Neural cell (in vitro differentiated cells): ENCODE data around the gene FAM118A. TPM values are rescaled to one million over a fixed set of nuclear protein-coding genes. Genes with fewer than 3 reads are reported as not detected.

Source experiments
- H2AFZ ChIP-seq: fragments of 200-600, 300-800 bp; sonication (generic), shearing (Covaris generic); 2 replicates; pipeline ENCODE4 v1.6.0; 2014; ENCODE audit warnings: low read depth, mild to moderate bottlenecking, antibody characterized with exemption, low read length, moderate library complexity
- H3F3A ChIP-seq: fragments of 200-600 bp; shearing (Covaris generic); 2 replicates; pipeline ENCODE4 v1.6.1; 2016; ENCODE audit warnings: mild to moderate bottlenecking, moderate library complexity, mixed read lengths, antibody characterized with exemption, low read length; ENCODE audit not compliant: insufficient read depth, poor library complexity, severe bottlenecking
- H3K27ac ChIP-seq: fragments of 200-600, 300-800 bp; sonication (generic), shearing (Covaris generic); 2 replicates; pipeline ENCODE4 v1.5.1; 2014; ENCODE audit warnings: mild to moderate bottlenecking, low read length, moderate library complexity
- H3K27me3 ChIP-seq: fragments of 300-800, 200-600 bp; sonication (generic), shearing (Covaris generic); 2 replicates; pipeline ENCODE4 v1.6.0; 2014; ENCODE audit warnings: mild to moderate bottlenecking, low read depth, low read length, moderate library complexity; ENCODE audit not compliant: insufficient read depth
- H3K36me3 ChIP-seq: fragments of 300-800, 200-600 bp; sonication (generic), shearing (Covaris generic); 2 replicates; pipeline ENCODE4 v1.5.1; 2014; ENCODE audit warnings: mild to moderate bottlenecking, antibody characterized with exemption, low read length, moderate library complexity; ENCODE audit not compliant: insufficient read depth
- H3K4me2 ChIP-seq: fragments of 300-800, 200-600 bp; sonication (generic), shearing (Covaris generic); 2 replicates; pipeline ENCODE4 v1.6.0; 2014; ENCODE audit warnings: mild to moderate bottlenecking, low read length
- H3K4me3 ChIP-seq: fragments of 300-800, 200-600 bp; sonication (generic), shearing (Covaris generic); 2 replicates; pipeline ENCODE4 v1.5.1; 2014; ENCODE audit warnings: mild to moderate bottlenecking, low read length, moderate library complexity
- H3K79me2 ChIP-seq: fragments of 200-600 bp; shearing (Covaris generic); replicated peaks from 2 replicates; pipeline ENCODE4 v1.6.0; 2014; ENCODE audit warnings: mild to moderate bottlenecking, low read length, moderate library complexity; ENCODE audit not compliant: insufficient read depth
- H3K9ac ChIP-seq: fragments of 300-800, 200-600 bp; sonication (generic), shearing (Covaris generic); 2 replicates; pipeline ENCODE4 v1.6.1; 2016; ENCODE audit warnings: mild to moderate bottlenecking, low read length, mixed read lengths
- H3K9me2 ChIP-seq: fragments of 200-600 bp; shearing (Covaris generic); 2 replicates; pipeline ENCODE4 v1.6.1; 2016; ENCODE audit warnings: mild to moderate bottlenecking, low read length, mixed read lengths; ENCODE audit not compliant: insufficient read depth
- H3K9me3 ChIP-seq: fragments of 200-600, 300-800 bp; sonication (generic), shearing (Covaris generic); 2 replicates; pipeline ENCODE4 v1.6.1; 2016; ENCODE audit warnings: mild to moderate bottlenecking, mixed run types, low read length, moderate library complexity, mixed read lengths
- H4K20me1 ChIP-seq: fragments of 200-600 bp; shearing (Covaris generic); 2 replicates; pipeline ENCODE4 v1.6.1; 2016; ENCODE audit warnings: mild to moderate bottlenecking, mixed run types; ENCODE audit not compliant: insufficient read depth
- EP300 ChIP-seq: fragments of 450-650 bp; conservative IDR thresholded peaks from 2 replicates; pipeline ENCODE4 v1.6.1; 2014; ENCODE audit warnings: antibody characterized with exemption, mild to moderate bottlenecking, moderate library complexity; ENCODE audit not compliant: poor library complexity, severe bottlenecking
- EZH2 ChIP-seq: fragments of 200-600, 300-800 bp; shearing (Covaris generic), sonication (generic); IDR thresholded peaks from 2 replicates; pipeline ENCODE4 v1.6.1; 2014; ENCODE audit warnings: antibody characterized with exemption, low read length, borderline replicate concordance, mild to moderate bottlenecking; ENCODE audit not compliant: insufficient read depth, poor library complexity, severe bottlenecking
- MXI1 ChIP-seq: fragments of 450-650 bp; conservative IDR thresholded peaks from 2 replicates; pipeline ENCODE4 v1.6.1; 2014; ENCODE audit warnings: antibody characterized with exemption, mild to moderate bottlenecking; ENCODE audit not compliant: poor library complexity, severe bottlenecking
- POLR2AphosphoS5 ChIP-seq: IDR thresholded peaks from 2 replicates; pipeline ENCODE4 v1.6.1; 2012
- RAD21 ChIP-seq: fragments of 450-650 bp; conservative IDR thresholded peaks from 2 replicates; pipeline ENCODE4 v1.6.1; 2014; ENCODE audit warnings: antibody characterized with exemption, mild to moderate bottlenecking, moderate library complexity
- SMC3 ChIP-seq: fragments of 450-650 bp; conservative IDR thresholded peaks from 2 replicates; pipeline ENCODE4 v1.6.1; 2014; ENCODE audit warnings: antibody characterized with exemption, mild to moderate bottlenecking, moderate library complexity; ENCODE audit not compliant: poor library complexity
- TAF1 ChIP-seq: IDR thresholded peaks from 2 replicates; pipeline ENCODE4 v1.6.1; 2012; ENCODE audit warnings: low read depth
- polyA plus RNA-seq: library from polyadenylated mRNA; depleted of rRNA; stranded (reverse); fragments of >200 nt; gene quantifications from 2 replicates; pipeline ENCODE4 v1.2.3, GENCODE V29; 2014
- TF ChIP-seq, protein P1 (sequence below): IDR thresholded peaks from 2 replicates; pipeline ENCODE4 v1.6.1; 2012; ENCODE audit warnings: borderline replicate concordance
- TF ChIP-seq, protein P2 (sequence below): fragments of 450-650 bp; IDR thresholded peaks from 2 replicates; pipeline ENCODE4 v1.5.1; 2014; ENCODE audit warnings: antibody characterized with exemption, mild to moderate bottlenecking, moderate library complexity; ENCODE audit not compliant: poor library complexity, severe bottlenecking

Gene FAM118A
- polyA plus RNA-seq, 1 donor from 2014 or later: 9.6 TPM

DNA sequence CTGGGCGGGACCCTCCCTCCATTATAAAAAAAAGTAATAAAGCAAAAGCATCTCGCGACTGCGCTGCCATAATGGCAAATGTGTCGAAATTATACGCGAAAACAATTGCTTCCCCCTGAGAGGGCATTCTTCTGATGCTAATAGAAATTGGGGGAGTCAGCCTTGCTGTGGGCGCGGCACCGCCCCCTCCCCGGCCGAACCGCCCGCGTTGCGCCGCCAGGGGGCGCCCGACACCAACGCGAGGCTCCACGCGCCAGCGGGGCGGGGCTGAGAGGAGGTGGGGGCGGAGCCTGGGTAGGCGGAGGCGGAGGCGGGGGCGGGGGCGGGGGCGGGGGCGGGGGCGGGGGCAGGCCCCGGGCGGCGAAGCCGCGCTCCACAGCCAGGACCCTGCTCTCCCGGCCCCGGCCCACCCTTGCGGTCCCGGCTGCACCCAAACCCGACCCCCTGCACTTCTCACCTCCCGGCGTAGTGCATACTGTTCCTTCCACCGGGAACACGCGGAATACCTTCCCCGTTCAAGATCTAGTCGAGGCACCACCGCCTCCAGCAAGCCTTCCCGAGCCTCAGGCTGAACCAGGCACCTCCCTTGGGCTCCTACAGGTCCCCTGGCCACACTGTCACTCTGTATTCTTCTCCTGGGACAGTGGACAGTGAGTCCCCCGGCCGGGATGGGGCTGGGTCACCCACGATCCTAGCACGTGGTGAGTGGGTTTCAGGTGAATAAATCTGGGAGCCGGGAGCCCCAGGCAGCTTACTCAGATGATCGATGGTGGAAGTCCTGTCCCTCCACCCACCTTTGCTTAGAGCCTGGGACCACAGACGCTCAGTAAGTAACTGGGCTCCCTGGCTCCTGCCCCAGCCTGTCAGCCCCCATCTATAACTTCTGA is 40.5 kb upstream of the FAM118A start:
- H2AFZ ChIP-seq: peak overlapping the region; percentile 87
- peak overlapping the region; percentile 77 for H3K4me3 ChIP-seq
- no peaks in the 10 kb centered on the region for H4K20me1 ChIP-seq
- no peaks in the 10 kb centered on the region for H3K79me2 ChIP-seq
- H3K36me3 ChIP-seq: no peaks in the 10 kb centered on the region
- H3K9me3 ChIP-seq: no peaks in the 10 kb centered on the region
- H3K9ac ChIP-seq: peak overlapping the region; percentile 86
- peak overlapping the region; percentile 41 for H3K4me2 ChIP-seq
- H3K27ac ChIP-seq: peak overlapping the region; percentile 67
- H3K27me3 ChIP-seq: no peaks in the 10 kb centered on the region
- TF ChIP-seq EP300 (no peak), MXI1 (peak; percentile 43), TAF1 (no peak), POLR2AphosphoS5 (peak; percentile 19), SMC3 (peak; percentile 82), RAD21 (peak; percentile 88)
- TF ChIP-seq, protein P1, sequence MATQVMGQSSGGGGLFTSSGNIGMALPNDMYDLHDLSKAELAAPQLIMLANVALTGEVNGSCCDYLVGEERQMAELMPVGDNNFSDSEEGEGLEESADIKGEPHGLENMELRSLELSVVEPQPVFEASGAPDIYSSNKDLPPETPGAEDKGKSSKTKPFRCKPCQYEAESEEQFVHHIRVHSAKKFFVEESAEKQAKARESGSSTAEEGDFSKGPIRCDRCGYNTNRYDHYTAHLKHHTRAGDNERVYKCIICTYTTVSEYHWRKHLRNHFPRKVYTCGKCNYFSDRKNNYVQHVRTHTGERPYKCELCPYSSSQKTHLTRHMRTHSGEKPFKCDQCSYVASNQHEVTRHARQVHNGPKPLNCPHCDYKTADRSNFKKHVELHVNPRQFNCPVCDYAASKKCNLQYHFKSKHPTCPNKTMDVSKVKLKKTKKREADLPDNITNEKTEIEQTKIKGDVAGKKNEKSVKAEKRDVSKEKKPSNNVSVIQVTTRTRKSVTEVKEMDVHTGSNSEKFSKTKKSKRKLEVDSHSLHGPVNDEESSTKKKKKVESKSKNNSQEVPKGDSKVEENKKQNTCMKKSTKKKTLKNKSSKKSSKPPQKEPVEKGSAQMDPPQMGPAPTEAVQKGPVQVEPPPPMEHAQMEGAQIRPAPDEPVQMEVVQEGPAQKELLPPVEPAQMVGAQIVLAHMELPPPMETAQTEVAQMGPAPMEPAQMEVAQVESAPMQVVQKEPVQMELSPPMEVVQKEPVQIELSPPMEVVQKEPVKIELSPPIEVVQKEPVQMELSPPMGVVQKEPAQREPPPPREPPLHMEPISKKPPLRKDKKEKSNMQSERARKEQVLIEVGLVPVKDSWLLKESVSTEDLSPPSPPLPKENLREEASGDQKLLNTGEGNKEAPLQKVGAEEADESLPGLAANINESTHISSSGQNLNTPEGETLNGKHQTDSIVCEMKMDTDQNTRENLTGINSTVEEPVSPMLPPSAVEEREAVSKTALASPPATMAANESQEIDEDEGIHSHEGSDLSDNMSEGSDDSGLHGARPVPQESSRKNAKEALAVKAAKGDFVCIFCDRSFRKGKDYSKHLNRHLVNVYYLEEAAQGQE: no peak
- TF ChIP-seq, protein P2, sequence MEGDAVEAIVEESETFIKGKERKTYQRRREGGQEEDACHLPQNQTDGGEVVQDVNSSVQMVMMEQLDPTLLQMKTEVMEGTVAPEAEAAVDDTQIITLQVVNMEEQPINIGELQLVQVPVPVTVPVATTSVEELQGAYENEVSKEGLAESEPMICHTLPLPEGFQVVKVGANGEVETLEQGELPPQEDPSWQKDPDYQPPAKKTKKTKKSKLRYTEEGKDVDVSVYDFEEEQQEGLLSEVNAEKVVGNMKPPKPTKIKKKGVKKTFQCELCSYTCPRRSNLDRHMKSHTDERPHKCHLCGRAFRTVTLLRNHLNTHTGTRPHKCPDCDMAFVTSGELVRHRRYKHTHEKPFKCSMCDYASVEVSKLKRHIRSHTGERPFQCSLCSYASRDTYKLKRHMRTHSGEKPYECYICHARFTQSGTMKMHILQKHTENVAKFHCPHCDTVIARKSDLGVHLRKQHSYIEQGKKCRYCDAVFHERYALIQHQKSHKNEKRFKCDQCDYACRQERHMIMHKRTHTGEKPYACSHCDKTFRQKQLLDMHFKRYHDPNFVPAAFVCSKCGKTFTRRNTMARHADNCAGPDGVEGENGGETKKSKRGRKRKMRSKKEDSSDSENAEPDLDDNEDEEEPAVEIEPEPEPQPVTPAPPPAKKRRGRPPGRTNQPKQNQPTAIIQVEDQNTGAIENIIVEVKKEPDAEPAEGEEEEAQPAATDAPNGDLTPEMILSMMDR: peak; percentile 95
- H3F3A ChIP-seq: no peaks in the 10 kb centered on the region
- no peaks in the 10 kb centered on the region for H3K9me2 ChIP-seq

DNA sequence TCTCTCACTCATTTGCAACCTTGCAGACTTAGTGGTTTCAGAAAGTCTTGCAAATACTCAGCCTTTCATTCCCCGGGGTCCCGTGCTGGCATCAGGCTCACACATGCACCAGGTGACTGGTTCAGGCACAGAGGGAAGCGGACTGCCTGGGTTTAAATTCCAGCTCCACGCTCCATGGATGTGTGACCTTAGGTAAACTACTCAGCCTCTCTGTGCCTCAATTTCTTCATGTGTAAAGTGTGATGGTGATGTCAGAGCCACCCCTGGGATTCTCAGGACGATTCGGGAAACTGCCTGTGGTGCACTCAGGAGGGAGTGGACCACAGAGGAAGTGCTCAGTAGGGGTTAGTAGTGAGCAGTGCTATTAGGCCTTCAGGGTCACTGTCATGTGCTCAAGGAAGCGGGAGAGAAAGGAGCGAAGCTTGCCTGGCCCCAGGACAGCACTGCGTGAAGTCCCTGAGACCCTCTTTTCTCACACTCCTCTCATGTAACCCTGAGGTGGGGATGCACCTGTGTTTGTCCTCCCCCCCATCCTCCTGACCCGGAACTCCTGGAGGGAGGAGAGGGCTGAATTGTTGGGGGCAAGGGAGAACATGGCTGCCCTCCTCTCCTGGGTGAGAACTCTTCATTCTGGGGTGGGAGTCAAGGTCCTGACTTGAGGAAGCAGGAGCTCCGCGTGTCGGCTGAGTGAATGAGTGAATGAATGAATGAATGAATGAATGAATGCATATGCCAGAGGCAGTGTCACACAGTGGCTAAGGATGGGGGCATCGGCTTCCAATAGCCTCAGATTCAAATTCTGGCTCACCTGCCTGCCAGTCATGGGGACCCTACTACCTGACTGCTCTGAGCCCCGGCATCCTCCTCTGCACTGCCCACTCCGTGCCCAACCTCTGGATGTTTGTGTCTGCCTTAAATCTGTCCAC is 39.4 kb upstream of the FAM118A start:
- Histone ChIP-seq H3K9ac (no peak overlapping the region), H3K27ac (no peak overlapping the region), H3K4me3 (no peak overlapping the region), H3K9me2 (no peaks in the 10 kb centered on the region), H2AFZ (no peak overlapping the region), H3K4me2 (no peak overlapping the region), H3K36me3 (no peaks in the 10 kb centered on the region), H3F3A (no peaks in the 10 kb centered on the region), H3K27me3 (no peaks in the 10 kb centered on the region), H3K9me3 (no peaks in the 10 kb centered on the region), H3K79me2 (no peaks in the 10 kb centered on the region), H4K20me1 (no peaks in the 10 kb centered on the region)
- TF ChIP-seq TAF1 (no peak), RAD21 (no peak), POLR2AphosphoS5 (no peak), SMC3 (no peak), EP300 (no peak), EZH2 (no peak), MXI1 (no peak)
- TF ChIP-seq, protein P1: no peak
- TF ChIP-seq, protein P2: no peak
